Measurements from ENCODE around the gene CTNNA3.

- TF ChIP-seq MAX (IDR thresholded peaks at IDR 0.05; ENCODE audit: insufficient read depth, insufficient read length), result no peak
- TF ChIP-seq JUN (IDR thresholded peaks at IDR 0.05; ENCODE audit: borderline replicate concordance, insufficient read depth, insufficient read length, low read depth), result no peak
- no peak for TF ChIP-seq POLR2AphosphoS5 (IDR thresholded peaks at IDR 0.05; ENCODE audit: insufficient read depth, low read depth, low read length)
These were observed 609.5 kb downstream of the CTNNA3 start for GRCh38 chr10:67086327-67087134.
